Panc1 (cell line): ENCODE results near the gene RALB. TPM values are rescaled to one million over a fixed set of nuclear protein-coding genes. Genes with fewer than 3 reads are reported as not detected.
"Not testable (repeated sequence)": the region's sequence is repeated elsewhere in the genome, so short reads cannot be mapped to it uniquely, and the experiment has no call there.

Source experiments
- ATAC-seq: fragments of 200-7000 bp; cut with Tn5 transposase; 2 replicates; pipeline ENCODE4 v1.9.1; 2020; ENCODE audit warnings: mild to moderate bottlenecking, moderate library complexity
- BruUV-seq: library from RNA; stranded (reverse); fragments of 400-500 nt; replicated peaks from 2 replicates; lab custom pipeline; 2021; lab: Mats Ljungman, UMichigan
- CTCF ChIA-PET: fragments of 300-600 bp; sonication (Branson Sonifier 250); formaldehyde crosslinking; loops from one replicate; lab custom pipeline; 2022; ENCODE audit warnings: antibody characterized with exemption; lab: Charles Lee
- POLR2A ChIA-PET: fragments of 300-600 bp; sonication (Branson Sonifier 250); formaldehyde crosslinking; loops from one replicate; lab custom pipeline; 2022; ENCODE audit warnings: antibody characterized with exemption; lab: Charles Lee
- DNase-seq: peaks from one replicate; pipeline ENCODE4 v3.0.0-alpha.2; 2010; ENCODE audit warnings: low read depth, low spot score
- H3K27ac ChIP-seq: 2 replicates; pipeline ENCODE4 v1.5.1; 2011; ENCODE audit warnings: mild to moderate bottlenecking, low read length, inconsistent platforms
- H3K27me3 ChIP-seq: fragments of 200-500 bp; sonication (Bioruptor generic); 2 replicates; pipeline ENCODE4 v1.6.0; 2014; ENCODE audit warnings: low read length, inconsistent platforms; ENCODE audit not compliant: control insufficient read depth, insufficient read depth
- H3K36me3 ChIP-seq: fragments of 200-500 bp; sonication (Bioruptor generic); 2 replicates; pipeline ENCODE4 v1.5.1; 2014; ENCODE audit warnings: inconsistent platforms, mild to moderate bottlenecking, low read length, moderate library complexity; ENCODE audit not compliant: control insufficient read depth, insufficient read depth
- H3K4me1 ChIP-seq: 2 replicates; pipeline ENCODE4 v1.5.1; 2011; ENCODE audit warnings: inconsistent platforms, mild to moderate bottlenecking, low read length, moderate library complexity; ENCODE audit not compliant: control insufficient read depth, insufficient read depth
- H3K4me3 ChIP-seq, 2 experiments: 2 replicates each; pipeline ENCODE4 v1.5.1; 2011 to 2012; ENCODE audit warnings: low read depth in 2 of 2, low read length in 2 of 2, mild to moderate bottlenecking in 2 of 2, inconsistent platforms in 1 of 2, moderate library complexity in 1 of 2
- H3K9me3 ChIP-seq: fragments of 200-500 bp; sonication (Bioruptor generic); 2 replicates; pipeline ENCODE4 v1.5.1; 2014; ENCODE audit warnings: low read depth, mild to moderate bottlenecking, inconsistent platforms, low read length, moderate library complexity; ENCODE audit not compliant: control insufficient read depth, insufficient read depth
- CTCF ChIP-seq: fragments of 450-650 bp; IDR thresholded peaks from 2 replicates; pipeline ENCODE4 v1.5.1; 2017; ENCODE audit warnings: mild to moderate bottlenecking
- POLR2AphosphoS5 ChIP-seq: IDR thresholded peaks from 2 replicates; pipeline ENCODE4 v1.6.1; 2012; ENCODE audit warnings: mild to moderate bottlenecking, low read depth, low read length, moderate library complexity
- REST ChIP-seq, 2 experiments: IDR thresholded peaks; 2 replicates each; pipeline ENCODE4 v1.6.1; 2011 to 2012; ENCODE audit warnings: low read depth in 2 of 2, control low read depth in 1 of 2, low read length in 1 of 2, mild to moderate bottlenecking in 1 of 2, moderate library complexity in 1 of 2; ENCODE audit not compliant: insufficient read depth in 1 of 2
- SIN3A ChIP-seq: IDR thresholded peaks from 2 replicates; pipeline ENCODE4 v1.6.1; 2012; ENCODE audit warnings: low read depth, mild to moderate bottlenecking, low read length, moderate library complexity, borderline replicate concordance; ENCODE audit not compliant: insufficient read depth
- TCF7L2 ChIP-seq: IDR thresholded peaks from 2 replicates; pipeline ENCODE4 v1.6.1; 2011; ENCODE audit warnings: mild to moderate bottlenecking, low read depth, low read length, inconsistent platforms
- in situ Hi-C: cut with HindIII; loops from 2 replicates; pipeline ENCODE4 v1.10.0; 2016; ENCODE audit warnings: low sequenced_read_pairs, low pct_unique_long_range_greater_than_20kb
- intact Hi-C: fragments of 100-400 bp; cut with micrococcal nuclease; formaldehyde crosslinking; loops from one replicate; pipeline ENCODE4 v1.10.0; 2022; ENCODE audit not compliant: unreplicated experiment
- total RNA-seq: library from RNA; stranded (reverse); gene quantifications from one replicate; pipeline ENCODE4 v1.2.1, GENCODE V29; 2021; ENCODE audit not compliant: unreplicated experiment

Gene RALB
- total RNA-seq, 1 experiment from 2014 or later, result 47.8 TPM

GRCh38 chr2:120319686-120320317 lies 67.2 kb downstream of the RALB start:
- Histone ChIP-seq H3K4me3 (no peak overlapping the region), H3K27ac (no peak overlapping the region), H3K36me3 (no peaks in the 10 kb centered on the region), H3K9me3 (no peaks in the 10 kb centered on the region), H3K4me1 (no peaks in the 10 kb centered on the region), H3K27me3 (no peaks in the 10 kb centered on the region)
- no peak for DNase-seq
- BruUV-seq, result no TSS peak
- intact Hi-C loops, result loop anchor here (10.0 kb wide), 2 partner anchors 215 to 355 kb away; no protein-coding TSS in a partner anchor
- ATAC-seq, result no peak
- TF ChIP-seq TCF7L2 (no peak), REST (IDR thresholded peaks at IDR 0.05; ENCODE audit: insufficient read depth in 1 of 2, low read depth in 2 of 2, low read length in 1 of 2) (no peak), CTCF (no peak), SIN3A (no peak), POLR2AphosphoS5 (no peak)
- in situ Hi-C loops, result no loop called here
- POLR2A ChIA-PET, result no interaction called here
- CTCF ChIA-PET, result no interaction called here

- no peaks in the 10 kb centered on the region for H3K9me3 ChIP-seq
- ChIA-PET CTCF (no interaction called here), POLR2A (no interaction called here)
- no peaks in the 10 kb centered on the region for H3K36me3 ChIP-seq
- ATAC-seq (no peak), DNase-seq (no peak)
- intact Hi-C loops (no loop called here), in situ Hi-C loops (no loop called here)
- no peaks in the 10 kb centered on the region for H3K4me1 ChIP-seq
- BruUV-seq, result no TSS peak
- H3K4me3 ChIP-seq, result no peak overlapping the region
- no peaks in the 10 kb centered on the region for H3K27me3 ChIP-seq
- no peak for TF ChIP-seq CTCF
- no peak for TF ChIP-seq TCF7L2
- TF ChIP-seq SIN3A, result no peak
- TF ChIP-seq POLR2AphosphoS5, result no peak
- TF ChIP-seq REST (IDR thresholded peaks at IDR 0.05; ENCODE audit: insufficient read depth in 1 of 2, low read depth in 2 of 2, low read length in 1 of 2), result no peak
- no peak overlapping the region for H3K27ac ChIP-seq
Measured at GRCh38 chr2:120320318-120320851, 67.7 kb downstream of the RALB start.

GRCh38 chr2:120320887-120321556 lies 68.4 kb downstream of the RALB start:
- H3K27ac ChIP-seq, CTCF ChIA-PET, BruUV-seq: not testable (repeated sequence)

More at GRCh38 chr2:120320887-120321556, 68.4 kb downstream of the RALB start:
- ATAC-seq, POLR2A ChIA-PET, H3K4me3 ChIP-seq, in situ Hi-C loops, H3K27me3 ChIP-seq, H3K9me3 ChIP-seq, DNase-seq, intact Hi-C loops, H3K36me3 ChIP-seq, H3K4me1 ChIP-seq: not testable (repeated sequence)
